ENCODE data around the gene HMGCS2.

Gene HMGCS2

DNA sequence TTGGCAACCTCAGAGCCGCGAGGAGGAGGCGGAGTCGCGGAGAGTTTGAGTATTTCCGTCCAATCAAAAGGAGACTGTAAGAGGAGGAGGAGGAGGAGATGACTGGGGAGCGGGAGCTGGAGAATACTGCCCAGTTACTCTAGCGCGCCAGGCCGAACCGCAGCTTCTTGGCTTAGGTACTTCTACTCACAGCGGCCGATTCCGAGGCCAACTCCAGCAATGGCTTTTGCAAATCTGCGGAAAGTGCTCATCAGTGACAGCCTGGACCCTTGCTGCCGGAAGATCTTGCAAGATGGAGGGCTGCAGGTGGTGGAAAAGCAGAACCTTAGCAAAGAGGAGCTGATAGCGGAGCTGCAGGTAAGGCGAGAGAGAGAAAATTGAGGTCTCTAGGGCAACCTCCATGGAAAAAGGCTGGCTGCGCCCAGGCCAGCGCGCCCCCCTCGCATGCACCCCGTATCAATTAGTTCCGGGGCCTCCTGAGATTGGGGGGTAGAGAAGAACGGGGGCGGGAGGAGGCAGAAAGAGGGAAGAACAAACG, 56.8 kb downstream of the HMGCS2 start, which contains the start of gene PHGDH (continued):
- no peak for TF ChIP-seq ZNF221 (tag by site-specific recombination; IDR thresholded peaks at IDR 0.05; ENCODE audit: borderline replicate concordance)
- TF ChIP-seq SP2 (tag by site-specific recombination; IDR thresholded peaks at IDR 0.05): peak; percentile 65
- no peak for TF ChIP-seq ZNF571 (tag by site-specific recombination; IDR thresholded peaks at IDR 0.05)
- TF ChIP-seq ZNF223 (tag by site-specific recombination; IDR thresholded peaks at IDR 0.05): no peak
- no peak for TF ChIP-seq ZNF777 (tag by site-specific recombination; IDR thresholded peaks at IDR 0.05; ENCODE audit: borderline replicate concordance)
- no peak for TF ChIP-seq ZNF133 (tag by site-specific recombination; IDR thresholded peaks at IDR 0.05)
- TF ChIP-seq, protein P1, sequence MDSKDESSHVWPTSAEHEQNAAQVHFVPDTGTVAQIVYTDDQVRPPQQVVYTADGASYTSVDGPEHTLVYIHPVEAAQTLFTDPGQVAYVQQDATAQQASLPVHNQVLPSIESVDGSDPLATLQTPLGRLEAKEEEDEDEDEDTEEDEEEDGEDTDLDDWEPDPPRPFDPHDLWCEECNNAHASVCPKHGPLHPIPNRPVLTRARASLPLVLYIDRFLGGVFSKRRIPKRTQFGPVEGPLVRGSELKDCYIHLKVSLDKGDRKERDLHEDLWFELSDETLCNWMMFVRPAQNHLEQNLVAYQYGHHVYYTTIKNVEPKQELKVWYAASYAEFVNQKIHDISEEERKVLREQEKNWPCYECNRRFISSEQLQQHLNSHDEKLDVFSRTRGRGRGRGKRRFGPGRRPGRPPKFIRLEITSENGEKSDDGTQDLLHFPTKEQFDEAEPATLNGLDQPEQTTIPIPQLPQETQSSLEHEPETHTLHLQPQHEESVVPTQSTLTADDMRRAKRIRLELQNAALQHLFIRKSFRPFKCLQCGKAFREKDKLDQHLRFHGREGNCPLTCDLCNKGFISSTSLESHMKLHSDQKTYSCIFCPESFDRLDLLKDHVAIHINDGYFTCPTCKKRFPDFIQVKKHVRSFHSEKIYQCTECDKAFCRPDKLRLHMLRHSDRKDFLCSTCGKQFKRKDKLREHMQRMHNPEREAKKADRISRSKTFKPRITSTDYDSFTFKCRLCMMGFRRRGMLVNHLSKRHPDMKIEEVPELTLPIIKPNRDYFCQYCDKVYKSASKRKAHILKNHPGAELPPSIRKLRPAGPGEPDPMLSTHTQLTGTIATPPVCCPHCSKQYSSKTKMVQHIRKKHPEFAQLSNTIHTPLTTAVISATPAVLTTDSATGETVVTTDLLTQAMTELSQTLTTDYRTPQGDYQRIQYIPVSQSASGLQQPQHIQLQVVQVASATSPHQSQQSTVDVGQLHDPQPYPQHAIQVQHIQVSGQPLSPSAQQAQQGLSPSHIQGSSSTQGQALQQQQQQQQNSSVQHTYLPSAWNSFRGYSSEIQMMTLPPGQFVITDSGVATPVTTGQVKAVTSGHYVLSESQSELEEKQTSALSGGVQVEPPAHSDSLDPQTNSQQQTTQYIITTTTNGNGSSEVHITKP (tag by site-specific recombination; IDR thresholded peaks at IDR 0.05): no peak
- TF ChIP-seq ZBTB20 (tag by site-specific recombination; IDR thresholded peaks at IDR 0.05): peak; percentile 52; the same call in 1 of the 2 replicates
- TF ChIP-seq HOXC10 (CRISPR knock-in tag; IDR thresholded peaks at IDR 0.05): no peak
- TF ChIP-seq KLF16 (tag by site-specific recombination; IDR thresholded peaks at IDR 0.05): peak; percentile 59; the same call in 1 of the 2 replicates
- TF ChIP-seq GLI4 (tag by site-specific recombination; IDR thresholded peaks at IDR 0.05): no peak
- TF ChIP-seq ZNF274 (IDR thresholded peaks at IDR 0.05; ENCODE audit: low read length): no peak
- no peak for TF ChIP-seq ZNF274 (tag by site-specific recombination; IDR thresholded peaks at IDR 0.05; ENCODE audit: borderline replicate concordance)
- TF ChIP-seq ZNF521 (tag by site-specific recombination; IDR thresholded peaks at IDR 0.05): no peak
- peak; percentile 42; the same call in 1 of the 2 replicates for TF ChIP-seq MZF1 (tag by site-specific recombination; IDR thresholded peaks at IDR 0.05; ENCODE audit: borderline replicate concordance)
- no peak for TF ChIP-seq ZNF830 (tag by site-specific recombination; IDR thresholded peaks at IDR 0.05; ENCODE audit: low read depth)
- TF ChIP-seq, protein P2, sequence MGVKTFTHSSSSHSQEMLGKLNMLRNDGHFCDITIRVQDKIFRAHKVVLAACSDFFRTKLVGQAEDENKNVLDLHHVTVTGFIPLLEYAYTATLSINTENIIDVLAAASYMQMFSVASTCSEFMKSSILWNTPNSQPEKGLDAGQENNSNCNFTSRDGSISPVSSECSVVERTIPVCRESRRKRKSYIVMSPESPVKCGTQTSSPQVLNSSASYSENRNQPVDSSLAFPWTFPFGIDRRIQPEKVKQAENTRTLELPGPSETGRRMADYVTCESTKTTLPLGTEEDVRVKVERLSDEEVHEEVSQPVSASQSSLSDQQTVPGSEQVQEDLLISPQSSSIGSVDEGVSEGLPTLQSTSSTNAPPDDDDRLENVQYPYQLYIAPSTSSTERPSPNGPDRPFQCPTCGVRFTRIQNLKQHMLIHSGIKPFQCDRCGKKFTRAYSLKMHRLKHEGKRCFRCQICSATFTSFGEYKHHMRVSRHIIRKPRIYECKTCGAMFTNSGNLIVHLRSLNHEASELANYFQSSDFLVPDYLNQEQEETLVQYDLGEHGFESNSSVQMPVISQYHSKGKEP (tag by site-specific recombination; IDR thresholded peaks at IDR 0.05): no peak
- TF ChIP-seq, protein P3, sequence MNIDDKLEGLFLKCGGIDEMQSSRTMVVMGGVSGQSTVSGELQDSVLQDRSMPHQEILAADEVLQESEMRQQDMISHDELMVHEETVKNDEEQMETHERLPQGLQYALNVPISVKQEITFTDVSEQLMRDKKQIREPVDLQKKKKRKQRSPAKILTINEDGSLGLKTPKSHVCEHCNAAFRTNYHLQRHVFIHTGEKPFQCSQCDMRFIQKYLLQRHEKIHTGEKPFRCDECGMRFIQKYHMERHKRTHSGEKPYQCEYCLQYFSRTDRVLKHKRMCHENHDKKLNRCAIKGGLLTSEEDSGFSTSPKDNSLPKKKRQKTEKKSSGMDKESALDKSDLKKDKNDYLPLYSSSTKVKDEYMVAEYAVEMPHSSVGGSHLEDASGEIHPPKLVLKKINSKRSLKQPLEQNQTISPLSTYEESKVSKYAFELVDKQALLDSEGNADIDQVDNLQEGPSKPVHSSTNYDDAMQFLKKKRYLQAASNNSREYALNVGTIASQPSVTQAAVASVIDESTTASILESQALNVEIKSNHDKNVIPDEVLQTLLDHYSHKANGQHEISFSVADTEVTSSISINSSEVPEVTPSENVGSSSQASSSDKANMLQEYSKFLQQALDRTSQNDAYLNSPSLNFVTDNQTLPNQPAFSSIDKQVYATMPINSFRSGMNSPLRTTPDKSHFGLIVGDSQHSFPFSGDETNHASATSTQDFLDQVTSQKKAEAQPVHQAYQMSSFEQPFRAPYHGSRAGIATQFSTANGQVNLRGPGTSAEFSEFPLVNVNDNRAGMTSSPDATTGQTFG (tag by site-specific recombination; IDR thresholded peaks at IDR 0.05; ENCODE audit: borderline replicate concordance): no peak
- TF ChIP-seq, protein P4, sequence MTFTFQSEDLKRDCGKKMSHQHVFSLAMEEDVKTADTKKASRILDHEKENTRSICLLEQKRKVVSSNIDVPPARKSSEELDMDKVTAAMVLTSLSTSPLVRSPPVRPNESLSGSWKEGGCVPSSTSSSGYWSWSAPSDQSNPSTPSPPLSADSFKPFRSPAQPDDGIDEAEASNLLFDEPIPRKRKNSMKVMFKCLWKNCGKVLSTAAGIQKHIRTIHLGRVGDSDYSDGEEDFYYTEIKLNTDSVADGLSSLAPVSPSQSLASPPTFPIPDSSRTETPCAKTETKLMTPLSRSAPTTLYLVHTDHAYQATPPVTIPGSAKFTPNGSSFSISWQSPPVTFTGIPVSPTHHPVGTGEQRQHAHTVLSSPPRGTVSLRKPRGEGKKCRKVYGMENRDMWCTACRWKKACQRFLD (tag by site-specific recombination; IDR thresholded peaks at IDR 0.05): no peak
- TF ChIP-seq KLF9 (tag by site-specific recombination; IDR thresholded peaks at IDR 0.05; ENCODE audit: low read depth): no peak
- TF ChIP-seq ZNF529 (tag by site-specific recombination; IDR thresholded peaks at IDR 0.05; ENCODE audit: insufficient replicate concordance): no peak
- 0 out of 2 replicates have a peak, but pooled peaks have one; percentile 10 for TF ChIP-seq ZNF366 (tag by site-specific recombination; conservative IDR thresholded peaks at IDR 0.05)
- TF ChIP-seq ZNF157 (tag by site-specific recombination; IDR thresholded peaks at IDR 0.05): no peak
- TF ChIP-seq, protein P5, sequence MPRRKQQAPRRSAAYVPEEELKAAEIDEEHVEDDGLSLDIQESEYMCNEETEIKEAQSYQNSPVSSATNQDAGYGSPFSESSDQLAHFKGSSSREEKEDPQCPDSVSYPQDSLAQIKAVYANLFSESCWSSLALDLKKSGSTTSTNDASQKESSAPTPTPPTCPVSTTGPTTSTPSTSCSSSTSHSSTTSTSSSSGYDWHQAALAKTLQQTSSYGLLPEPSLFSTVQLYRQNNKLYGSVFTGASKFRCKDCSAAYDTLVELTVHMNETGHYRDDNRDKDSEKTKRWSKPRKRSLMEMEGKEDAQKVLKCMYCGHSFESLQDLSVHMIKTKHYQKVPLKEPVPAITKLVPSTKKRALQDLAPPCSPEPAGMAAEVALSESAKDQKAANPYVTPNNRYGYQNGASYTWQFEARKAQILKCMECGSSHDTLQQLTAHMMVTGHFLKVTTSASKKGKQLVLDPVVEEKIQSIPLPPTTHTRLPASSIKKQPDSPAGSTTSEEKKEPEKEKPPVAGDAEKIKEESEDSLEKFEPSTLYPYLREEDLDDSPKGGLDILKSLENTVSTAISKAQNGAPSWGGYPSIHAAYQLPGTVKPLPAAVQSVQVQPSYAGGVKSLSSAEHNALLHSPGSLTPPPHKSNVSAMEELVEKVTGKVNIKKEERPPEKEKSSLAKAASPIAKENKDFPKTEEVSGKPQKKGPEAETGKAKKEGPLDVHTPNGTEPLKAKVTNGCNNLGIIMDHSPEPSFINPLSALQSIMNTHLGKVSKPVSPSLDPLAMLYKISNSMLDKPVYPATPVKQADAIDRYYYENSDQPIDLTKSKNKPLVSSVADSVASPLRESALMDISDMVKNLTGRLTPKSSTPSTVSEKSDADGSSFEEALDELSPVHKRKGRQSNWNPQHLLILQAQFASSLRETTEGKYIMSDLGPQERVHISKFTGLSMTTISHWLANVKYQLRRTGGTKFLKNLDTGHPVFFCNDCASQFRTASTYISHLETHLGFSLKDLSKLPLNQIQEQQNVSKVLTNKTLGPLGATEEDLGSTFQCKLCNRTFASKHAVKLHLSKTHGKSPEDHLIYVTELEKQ (tag by site-specific recombination; IDR thresholded peaks at IDR 0.05; ENCODE audit: borderline replicate concordance): no peak
- TF ChIP-seq ZNF530 (tag by site-specific recombination; IDR thresholded peaks at IDR 0.05; ENCODE audit: low read depth): no peak
- TF ChIP-seq ZNF548 (tag by site-specific recombination; IDR thresholded peaks at IDR 0.05): no peak
- TF ChIP-seq ZNF24 (tag by site-specific recombination; IDR thresholded peaks at IDR 0.05): no peak
